ENCODE results near the gene ROBO1. TPM values are rescaled to one million over a fixed set of nuclear protein-coding genes. Genes with fewer than 3 reads are reported as not detected.

ROBO1 gene
- total RNA-seq, 1 donor, result 69.8 TPM

- no peak overlapping the region for H3K4me3 ChIP-seq (ENCODE audit: insufficient read depth, low read length)
- H3K27me3 ChIP-seq (ENCODE audit: insufficient read depth, low read length), result no peaks in the 10 kb centered on the region
- H2AFZ ChIP-seq (ENCODE audit: low read length), result no peak overlapping the region
- H3K9me3 ChIP-seq (ENCODE audit: low read depth, low read length), result no peaks in the 10 kb centered on the region
- TF ChIP-seq CTCF (IDR thresholded peaks at IDR 0.05; ENCODE audit: extremely low read depth, low read depth, low read length), result no peak
- H3K4me2 ChIP-seq (ENCODE audit: insufficient read depth, low read length), result no peak overlapping the region
- no peak overlapping the region for H3K27ac ChIP-seq (ENCODE audit: low read depth, low read length)
- no peak for DNase-seq (ENCODE audit: insufficient read length, low spot score, missing footprints)
- H4K20me1 ChIP-seq (ENCODE audit: insufficient read depth, low read length), result no peaks in the 10 kb centered on the region
- H3K79me2 ChIP-seq (ENCODE audit: insufficient read depth, low read length), result no peaks in the 10 kb centered on the region
- no peaks in the 10 kb centered on the region for H3K36me3 ChIP-seq (ENCODE audit: insufficient read depth, low read length)
- no peaks in the 10 kb centered on the region for H3K4me1 ChIP-seq (ENCODE audit: insufficient read depth, low read length)
Observed at GRCh38 chr3:79670178-79670577, 97.6 kb downstream of the ROBO1 start.

- Histone ChIP-seq H3K27ac (ENCODE audit: low read depth, low read length) (no peak overlapping the region), H3K36me3 (ENCODE audit: insufficient read depth, low read length) (no peaks in the 10 kb centered on the region), H3K4me3 (ENCODE audit: insufficient read depth, low read length) (no peak overlapping the region), H3K9me3 (ENCODE audit: low read depth, low read length) (no peaks in the 10 kb centered on the region), H3K79me2 (ENCODE audit: insufficient read depth, low read length) (no peaks in the 10 kb centered on the region), H4K20me1 (ENCODE audit: insufficient read depth, low read length) (no peaks in the 10 kb centered on the region), H2AFZ (ENCODE audit: low read length) (no peak overlapping the region), H3K4me1 (ENCODE audit: insufficient read depth, low read length) (no peaks in the 10 kb centered on the region), H3K27me3 (ENCODE audit: insufficient read depth, low read length) (no peaks in the 10 kb centered on the region), H3K4me2 (ENCODE audit: insufficient read depth, low read length) (no peak overlapping the region)
- TF ChIP-seq CTCF (IDR thresholded peaks at IDR 0.05; ENCODE audit: extremely low read depth, low read depth, low read length), result no peak
- no peak for DNase-seq (ENCODE audit: insufficient read length, low spot score, missing footprints)
Observed at GRCh38 chr3:79664455-79664854, 103.3 kb downstream of the ROBO1 start.

- H3K4me1 ChIP-seq (ENCODE audit: insufficient read depth, low read length), result no peaks in the 10 kb centered on the region
- no peak overlapping the region for H3K4me3 ChIP-seq (ENCODE audit: insufficient read depth, low read length)
- no peak for DNase-seq (ENCODE audit: insufficient read length, low spot score, missing footprints)
- no peaks in the 10 kb centered on the region for H3K79me2 ChIP-seq (ENCODE audit: insufficient read depth, low read length)
- H3K27ac ChIP-seq (ENCODE audit: low read depth, low read length), result no peak overlapping the region
- H3K4me2 ChIP-seq (ENCODE audit: insufficient read depth, low read length), result no peak overlapping the region
- no peak for TF ChIP-seq CTCF (IDR thresholded peaks at IDR 0.05; ENCODE audit: extremely low read depth, low read depth, low read length)
- no peaks in the 10 kb centered on the region for H3K36me3 ChIP-seq (ENCODE audit: insufficient read depth, low read length)
- H4K20me1 ChIP-seq (ENCODE audit: insufficient read depth, low read length), result no peaks in the 10 kb centered on the region
- no peaks in the 10 kb centered on the region for H3K27me3 ChIP-seq (ENCODE audit: insufficient read depth, low read length)
- H3K9me3 ChIP-seq (ENCODE audit: low read depth, low read length), result no peaks in the 10 kb centered on the region
- H2AFZ ChIP-seq (ENCODE audit: low read length), result no peak overlapping the region
Observed at GRCh38 chr3:79661896-79662295, 105.9 kb downstream of the ROBO1 start.

- Histone ChIP-seq H3K4me3 (ENCODE audit: insufficient read depth, low read length) (no peak overlapping the region), H3K36me3 (ENCODE audit: insufficient read depth, low read length) (no peaks in the 10 kb centered on the region), H3K4me2 (ENCODE audit: insufficient read depth, low read length) (no peak overlapping the region), H2AFZ (ENCODE audit: low read length) (no peak overlapping the region), H3K4me1 (ENCODE audit: insufficient read depth, low read length) (no peaks in the 10 kb centered on the region), H3K9me3 (ENCODE audit: low read depth, low read length) (no peaks in the 10 kb centered on the region), H3K27ac (ENCODE audit: low read depth, low read length) (no peak overlapping the region), H4K20me1 (ENCODE audit: insufficient read depth, low read length) (no peaks in the 10 kb centered on the region), H3K27me3 (ENCODE audit: insufficient read depth, low read length) (no peaks in the 10 kb centered on the region), H3K79me2 (ENCODE audit: insufficient read depth, low read length) (no peaks in the 10 kb centered on the region)
- TF ChIP-seq CTCF (IDR thresholded peaks at IDR 0.05; ENCODE audit: extremely low read depth, low read depth, low read length), result no peak
- DNase-seq (ENCODE audit: insufficient read length, low spot score, missing footprints), result no peak
Observed at GRCh38 chr3:79657076-79657475, 110.7 kb downstream of the ROBO1 start.
